Stimulated activated CD8-positive, alpha-beta memory T cell treated with anti-CD3 and anti-CD28 coated beads, Interleukin-4, amount 100 ng/mL, for 4 hours (primary cell): Measurements from ENCODE around the gene GAGE10.
"Not testable (repeated sequence)": the region's sequence is repeated elsewhere in the genome, so short reads cannot be mapped to it uniquely, and the experiment has no call there.

ENCODE experiments used
- DNase-seq, 2 donors: peaks; one replicate each; pipeline ENCODE4 v3.0.0-alpha.2; 2020; ENCODE audit warnings: low read depth in 2 of 2, low spot score in 1 of 2

The GAGE10 gene

GRCh38 chrX:49276207-49276606 lies 27.2 kb upstream of the GAGE10 start:
- DNase-seq, result no peak

- DNase-seq, result no peak
Measured at GRCh38 chrX:49276671-49277534, 26.5 kb upstream of the GAGE10 start.

- no peak for DNase-seq
Measured at GRCh38 chrX:49277535-49277830, 26.0 kb upstream of the GAGE10 start.

- no peak for DNase-seq
Measured at GRCh38 chrX:49278081-49278480, 25.4 kb upstream of the GAGE10 start.

GRCh38 chrX:49282647-49283011 lies 20.8 kb upstream of the GAGE10 start:
- no peak for DNase-seq

GRCh38 chrX:49284212-49284611 lies 19.2 kb upstream of the GAGE10 start:
- no peak for DNase-seq

- DNase-seq, result no peak
Measured at GRCh38 chrX:49286136-49286535, 17.3 kb upstream of the GAGE10 start.

GRCh38 chrX:49286581-49286980 lies 16.9 kb upstream of the GAGE10 start:
- DNase-seq, result no peak

GRCh38 chrX:49287665-49288064 lies 15.8 kb upstream of the GAGE10 start:
- no peak for DNase-seq

- DNase-seq, result no peak
Measured at GRCh38 chrX:49290215-49290614, 13.2 kb upstream of the GAGE10 start.

- DNase-seq, result peak in 1 of 2 donors; percentile 41
Measured at GRCh38 chrX:49291615-49292337, 11.7 kb upstream of the GAGE10 start.

GRCh38 chrX:49292400-49293362 lies 10.8 kb upstream of the GAGE10 start:
- no peak for DNase-seq

GRCh38 chrX:49299293-49299692 lies 4.2 kb upstream of the GAGE10 start:
- not testable (repeated sequence) for DNase-seq

- no peak for DNase-seq
Measured at GRCh38 chrX:49300703-49301102, 2.7 kb upstream of the GAGE10 start.

- not testable (repeated sequence) for DNase-seq
Measured at GRCh38 chrX:49307775-49308174, 4.3 kb downstream of the GAGE10 start.

GRCh38 chrX:49308604-49309269 lies 5.3 kb downstream of the GAGE10 start:
- no peak for DNase-seq

GRCh38 chrX:49309401-49309981 lies 6.0 kb downstream of the GAGE10 start:
- no peak for DNase-seq

- no peak for DNase-seq
Measured at GRCh38 chrX:49310371-49310770, 6.9 kb downstream of the GAGE10 start.

GRCh38 chrX:49312176-49312575 lies 8.7 kb downstream of the GAGE10 start:
- no peak for DNase-seq

- DNase-seq, result no peak
Measured at GRCh38 chrX:49316085-49316484, 12.6 kb downstream of the GAGE10 start.

- not testable (repeated sequence) for DNase-seq
Measured at GRCh38 chrX:49321737-49322136, 18.3 kb downstream of the GAGE10 start, which contains the start of gene GAGE12J. Gene GAGE12J, plus strand, starts transcription at chrX:49322037. Its CDS starts 1,157 bp downstream, at chrX:49323194.
